Retinal pigment epithelial cell (primary cell): ENCODE results near the gene SEPTIN8.

Source experiments
- DNase-seq: peaks from one replicate; pipeline ENCODE4 v3.0.0-alpha.2; 2010; ENCODE audit warnings: low read depth
- H3K4me3 ChIP-seq: 2 replicates; pipeline ENCODE4 v1.5.1; 2011; ENCODE audit warnings: mild to moderate bottlenecking, low read length, control low read depth, moderate library complexity
- TF ChIP-seq, protein P1 (sequence below): conservative IDR thresholded peaks from 2 replicates; pipeline ENCODE4 v1.5.1; 2011; ENCODE audit warnings: low read depth, low read length, control low read depth, inconsistent platforms

The SEPTIN8 gene

DNA sequence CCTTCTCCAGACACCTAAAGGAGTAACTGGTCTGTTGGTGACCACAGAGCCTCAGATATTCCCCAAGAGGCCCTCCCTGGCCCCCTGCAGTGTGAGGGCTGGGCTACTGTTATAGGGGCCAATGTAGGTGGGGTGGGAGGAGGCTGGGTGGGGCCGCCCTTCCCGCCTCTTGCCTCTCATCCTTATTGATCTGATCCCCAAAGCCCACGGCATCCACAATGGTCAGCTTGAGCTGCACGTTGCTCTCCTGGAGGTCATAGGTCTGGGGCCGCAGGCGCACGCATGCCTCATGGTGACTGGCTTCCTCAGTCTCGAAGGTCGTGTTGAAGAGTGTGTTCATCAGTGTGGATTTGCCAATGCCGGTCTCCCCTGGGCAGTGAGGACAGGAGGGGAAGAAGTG is 13.0 kb downstream of the SEPTIN8 start:
- TF ChIP-seq, protein P1, sequence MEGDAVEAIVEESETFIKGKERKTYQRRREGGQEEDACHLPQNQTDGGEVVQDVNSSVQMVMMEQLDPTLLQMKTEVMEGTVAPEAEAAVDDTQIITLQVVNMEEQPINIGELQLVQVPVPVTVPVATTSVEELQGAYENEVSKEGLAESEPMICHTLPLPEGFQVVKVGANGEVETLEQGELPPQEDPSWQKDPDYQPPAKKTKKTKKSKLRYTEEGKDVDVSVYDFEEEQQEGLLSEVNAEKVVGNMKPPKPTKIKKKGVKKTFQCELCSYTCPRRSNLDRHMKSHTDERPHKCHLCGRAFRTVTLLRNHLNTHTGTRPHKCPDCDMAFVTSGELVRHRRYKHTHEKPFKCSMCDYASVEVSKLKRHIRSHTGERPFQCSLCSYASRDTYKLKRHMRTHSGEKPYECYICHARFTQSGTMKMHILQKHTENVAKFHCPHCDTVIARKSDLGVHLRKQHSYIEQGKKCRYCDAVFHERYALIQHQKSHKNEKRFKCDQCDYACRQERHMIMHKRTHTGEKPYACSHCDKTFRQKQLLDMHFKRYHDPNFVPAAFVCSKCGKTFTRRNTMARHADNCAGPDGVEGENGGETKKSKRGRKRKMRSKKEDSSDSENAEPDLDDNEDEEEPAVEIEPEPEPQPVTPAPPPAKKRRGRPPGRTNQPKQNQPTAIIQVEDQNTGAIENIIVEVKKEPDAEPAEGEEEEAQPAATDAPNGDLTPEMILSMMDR = no peak
- H3K4me3 ChIP-seq = no peak overlapping the region

DNA sequence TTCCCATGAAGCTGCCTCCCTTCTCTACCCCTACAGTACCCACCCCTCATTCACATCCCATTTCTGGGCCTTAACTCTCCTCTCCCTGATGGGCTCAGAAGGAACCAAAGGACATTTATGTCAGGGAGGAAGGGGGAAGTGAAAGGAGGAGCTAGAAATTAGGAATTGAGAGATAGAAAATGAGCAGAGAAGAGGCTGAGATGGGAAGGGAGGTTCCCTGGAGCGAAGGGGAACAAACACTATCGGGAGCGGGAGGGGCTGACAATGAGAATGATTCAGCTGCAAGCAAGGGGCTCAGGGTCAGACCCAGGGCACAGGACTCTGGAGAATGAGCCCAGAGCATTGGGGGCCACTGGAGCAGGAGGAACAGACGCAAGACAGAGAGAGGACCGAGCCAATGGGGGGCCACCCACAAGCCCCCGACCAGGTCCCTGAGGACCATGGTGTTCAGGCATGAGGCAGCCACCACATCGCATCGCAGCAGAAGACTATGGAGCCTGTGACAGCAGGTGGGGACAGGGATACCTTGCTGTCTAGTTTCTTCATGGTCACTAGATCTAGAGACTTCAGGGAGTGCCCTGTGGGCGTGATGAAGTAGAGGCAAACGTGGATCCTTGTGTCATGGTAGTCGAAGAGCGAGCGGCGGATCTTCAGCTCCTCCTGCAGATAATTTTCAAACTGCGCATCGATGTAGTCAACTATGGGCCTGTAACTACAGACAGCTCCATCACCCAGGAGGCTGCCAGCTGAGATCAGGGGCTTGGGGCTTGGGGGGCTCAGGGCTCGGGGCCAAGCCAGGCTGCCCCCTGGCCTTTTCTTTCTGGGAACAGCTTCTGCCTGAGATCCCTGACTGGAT is 13.6 kb downstream of the SEPTIN8 start:
- TF ChIP-seq, protein P1 = no peak
- H3K4me3 ChIP-seq = no peak overlapping the region
- DNase-seq = no peak

More for the DNA sequence above, 13.0 kb downstream of the SEPTIN8 start:
- no peak for DNase-seq

DNA sequence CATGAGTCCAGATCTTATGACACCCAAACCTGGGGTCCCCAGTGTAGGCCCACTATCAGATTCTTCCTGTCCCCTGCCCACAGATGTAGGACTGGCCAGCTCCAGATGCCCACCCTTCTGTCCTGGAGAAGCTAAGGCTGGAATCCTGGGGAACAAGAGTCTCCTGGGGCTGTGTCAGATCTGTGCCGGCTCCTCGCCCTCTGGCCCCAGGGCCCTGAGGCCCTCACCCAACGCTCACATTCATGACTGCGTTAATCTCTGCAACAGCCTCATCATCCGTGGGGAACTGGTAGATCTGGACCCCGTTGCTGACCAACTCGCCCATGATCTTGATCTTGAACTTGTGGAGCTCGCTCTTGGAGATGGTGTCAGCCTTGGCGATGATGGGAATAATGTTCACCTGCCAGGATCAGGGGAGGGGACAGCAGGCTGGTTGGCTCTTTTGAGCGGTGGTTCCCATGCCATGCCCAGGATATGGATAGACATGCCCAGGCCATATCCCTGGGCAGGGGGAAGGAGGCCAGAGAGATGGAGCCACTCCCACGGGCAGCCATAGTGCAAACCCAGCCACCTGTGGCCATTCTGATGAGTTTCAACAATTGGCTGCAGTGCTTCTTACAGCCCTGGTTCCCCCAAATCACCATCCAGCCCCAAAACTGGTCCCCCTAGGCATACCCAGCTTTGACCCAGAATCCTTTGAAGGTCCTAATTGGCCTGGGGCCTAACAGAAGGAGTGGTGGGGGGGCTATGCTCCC is 14.6 kb downstream of the SEPTIN8 start:
- no peak overlapping the region for H3K4me3 ChIP-seq
- TF ChIP-seq, protein P1 = no peak
- DNase-seq = no peak

DNA sequence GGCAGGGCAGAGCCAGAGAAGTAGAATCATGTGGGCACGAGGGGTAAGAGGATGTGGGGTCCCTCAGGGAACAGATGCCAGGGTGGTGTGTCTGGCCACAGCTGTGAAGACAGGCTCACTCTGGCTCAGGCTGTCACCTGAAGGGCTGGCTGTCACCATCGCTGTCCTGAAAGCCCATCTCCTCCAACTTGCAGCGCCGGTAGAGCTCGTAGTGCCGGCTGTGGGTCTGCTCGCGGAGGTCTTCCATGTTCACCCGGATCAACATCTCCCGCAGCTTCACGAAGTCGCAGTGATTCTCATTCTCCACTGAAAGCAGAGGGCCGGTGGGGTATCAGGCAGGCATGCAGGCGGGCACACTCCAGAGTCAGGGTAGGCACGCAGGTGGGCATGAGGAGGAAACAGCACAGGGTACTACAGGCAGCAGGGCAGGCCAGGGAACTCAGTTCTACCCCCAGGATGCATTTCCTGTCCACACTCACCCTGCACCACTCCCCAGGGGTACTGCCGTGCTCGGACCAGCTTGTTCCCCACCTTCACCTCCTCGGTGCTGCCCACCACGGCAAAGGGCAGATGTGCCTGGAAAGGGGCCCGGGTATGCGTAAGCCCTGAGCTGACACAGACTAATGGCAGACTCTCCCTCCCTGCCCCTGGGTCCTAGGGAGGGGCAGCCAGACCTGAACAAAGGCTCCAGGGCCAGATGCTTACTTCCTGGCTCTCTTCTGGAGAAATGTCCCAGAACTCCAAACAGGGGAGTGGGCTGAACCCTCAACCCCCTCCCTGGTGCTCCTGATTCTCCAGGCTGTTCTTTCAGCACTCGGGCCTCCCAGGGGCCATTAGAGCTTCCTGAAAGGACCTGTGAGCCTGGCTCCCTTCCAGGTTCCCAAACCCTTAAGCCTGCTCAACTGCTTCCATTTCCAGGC is 15.5 kb downstream of the SEPTIN8 start:
- H3K4me3 ChIP-seq = no peak overlapping the region
- no peak for DNase-seq
- TF ChIP-seq, protein P1 = no peak

DNA sequence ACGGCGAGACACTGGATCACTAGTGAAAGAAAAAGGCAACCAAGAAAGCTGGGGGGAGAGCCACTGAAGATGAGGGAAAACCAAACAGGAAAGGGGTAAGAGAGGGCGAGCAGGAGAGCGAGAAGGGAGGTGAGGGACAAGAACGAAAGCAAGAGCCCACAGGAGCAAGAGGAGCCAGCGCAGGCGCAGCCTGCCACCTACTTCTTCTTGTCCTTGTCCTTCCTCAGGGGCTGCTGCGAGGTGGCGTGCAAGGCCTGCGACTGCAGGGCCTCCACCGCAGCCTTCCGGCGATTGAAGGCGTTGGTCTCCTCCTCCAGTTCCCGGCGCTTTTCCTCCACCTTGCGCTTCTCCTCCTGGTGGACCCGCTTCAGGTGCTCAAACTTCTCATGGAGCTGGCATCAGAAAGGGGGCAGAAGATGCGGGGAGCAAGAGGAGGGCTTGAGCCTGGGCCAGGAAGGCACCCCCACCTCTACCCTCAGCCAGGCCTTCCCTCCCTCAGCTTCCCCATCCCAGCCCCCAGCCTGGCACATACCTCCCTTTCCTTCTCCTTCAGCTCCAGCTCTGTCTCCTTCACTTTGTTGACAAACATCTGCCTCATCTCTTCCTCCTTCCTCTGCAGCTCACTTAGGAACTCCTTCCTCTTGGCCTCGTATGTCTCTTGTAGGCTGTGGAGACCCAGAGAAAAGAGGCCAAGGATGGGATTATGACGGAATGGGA is 16.3 kb downstream of the SEPTIN8 start:
- TF ChIP-seq, protein P1 = no peak
- no peak overlapping the region for H3K4me3 ChIP-seq
- DNase-seq = no peak

DNA sequence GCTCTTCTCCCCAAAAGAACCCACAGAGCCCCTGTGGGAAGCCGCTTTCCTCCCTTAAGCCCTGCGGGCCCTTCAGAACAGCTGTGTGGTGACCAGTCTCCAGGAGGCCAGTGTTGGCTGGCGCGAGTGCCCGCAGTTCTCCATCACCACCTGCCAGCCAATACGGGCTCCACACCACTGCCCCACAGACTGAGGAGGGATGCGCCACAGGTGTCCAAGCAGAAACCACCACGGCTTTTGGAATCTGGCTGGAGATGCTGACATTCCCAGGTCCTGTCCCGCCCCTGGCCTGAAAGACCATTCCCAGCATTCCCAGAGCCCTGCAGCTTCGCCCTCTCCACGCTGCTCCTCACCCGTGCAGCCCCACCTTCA is 17.0 kb downstream of the SEPTIN8 start:
- TF ChIP-seq, protein P1 = no peak
- no peak for DNase-seq
- H3K4me3 ChIP-seq = no peak overlapping the region
